AG08396 (cell line): Measurements from ENCODE around the gene ARHGAP40.

Source experiments
- DNase-seq: peaks from one replicate; pipeline ENCODE4 v3.0.0; 2012; ENCODE audit warnings: low spot score, mixed read lengths

The ARHGAP40 gene

GRCh38 chr20:38617830-38618196 is 16.2 kb downstream of the ARHGAP40 start:
- no peak for DNase-seq

DNA sequence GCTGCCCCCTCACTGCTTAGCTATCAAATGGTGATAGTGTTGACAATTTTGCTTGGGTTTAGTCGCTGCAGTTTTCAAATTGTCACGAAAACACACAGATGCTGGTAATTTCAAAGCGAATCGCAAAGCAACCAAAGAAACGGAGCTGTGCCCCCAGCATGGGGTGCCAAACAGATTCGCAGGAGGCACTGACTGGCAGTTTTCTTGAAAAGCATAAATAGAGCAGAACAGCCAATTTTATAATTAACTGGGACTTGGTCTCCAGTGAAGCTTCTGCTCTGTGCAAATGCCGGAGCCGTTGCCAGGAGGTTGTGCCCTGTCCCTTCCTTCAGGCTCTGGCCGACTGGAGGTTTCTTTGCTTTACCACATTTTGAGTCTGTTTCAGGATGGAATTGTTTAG is 18.8 kb downstream of the ARHGAP40 start:
- DNase-seq, result no peak

DNA sequence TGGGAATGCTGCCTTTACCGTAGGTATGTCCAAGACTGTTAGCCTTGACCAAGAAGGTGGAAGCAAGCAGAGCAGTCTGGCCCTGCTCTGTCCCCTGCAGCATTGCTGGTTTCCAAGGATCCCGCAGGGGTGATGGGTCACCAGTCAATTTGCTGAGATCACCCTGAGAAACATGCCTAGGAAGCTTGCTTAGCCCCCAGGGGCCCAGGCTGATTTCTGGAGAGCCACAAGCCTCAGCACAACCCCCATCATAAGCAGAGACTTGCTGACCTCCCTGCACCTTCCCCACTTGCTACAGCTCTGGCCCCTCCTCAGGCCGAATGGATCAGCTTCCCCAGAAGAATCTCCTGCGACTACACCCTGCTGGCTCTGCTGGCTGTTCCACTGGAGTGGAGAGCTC is 21.5 kb downstream of the ARHGAP40 start:
- no peak for DNase-seq

- DNase-seq, result no peak
Measured at GRCh38 chr20:38624084-38624483, 22.5 kb downstream of the ARHGAP40 start.

- DNase-seq, result no peak
Measured at GRCh38 chr20:38625896-38626295, 24.3 kb downstream of the ARHGAP40 start.

DNA sequence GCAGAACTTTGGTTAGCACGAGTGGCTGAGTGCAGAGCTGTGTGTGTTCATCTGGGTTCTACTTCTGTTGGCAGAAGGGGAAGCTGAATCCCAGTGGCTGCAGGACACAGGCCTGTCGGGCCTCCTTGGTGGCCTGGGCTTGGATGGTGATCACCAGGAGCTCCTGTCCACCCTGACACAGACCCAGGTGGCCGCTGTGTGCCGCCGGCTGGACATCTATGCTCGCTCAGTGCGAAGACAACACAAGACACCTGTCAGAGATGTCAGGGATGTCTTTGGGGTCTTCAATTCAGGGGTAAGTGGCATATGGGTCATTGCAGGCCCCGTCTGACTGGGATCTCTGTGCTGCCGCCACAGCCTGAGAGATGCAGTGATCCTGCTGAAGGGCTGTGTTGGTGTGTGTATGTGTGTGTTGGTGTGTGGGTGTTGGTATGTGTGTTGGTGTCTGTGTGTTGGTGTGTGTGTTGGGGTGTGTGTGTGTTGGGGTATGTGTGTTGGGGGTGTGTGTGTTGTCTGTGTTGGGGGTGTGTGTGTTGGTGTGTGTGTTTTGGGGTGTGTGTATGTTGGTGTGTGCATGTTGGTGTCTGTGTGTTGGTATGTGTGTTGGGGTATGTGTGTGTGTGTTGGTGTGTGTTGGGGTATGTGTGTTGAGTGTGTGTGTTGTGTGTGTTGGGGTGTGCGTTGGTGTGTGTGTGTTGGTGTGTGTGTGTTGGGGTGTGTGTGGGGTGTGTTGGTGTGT is 25.5 kb downstream of the ARHGAP40 start:
- DNase-seq, result no peak

GRCh38 chr20:38628580-38629470 is 27.2 kb downstream of the ARHGAP40 start:
- DNase-seq, result no peak

GRCh38 chr20:38629979-38630378 is 28.4 kb downstream of the ARHGAP40 start:
- DNase-seq, result no peak

DNA sequence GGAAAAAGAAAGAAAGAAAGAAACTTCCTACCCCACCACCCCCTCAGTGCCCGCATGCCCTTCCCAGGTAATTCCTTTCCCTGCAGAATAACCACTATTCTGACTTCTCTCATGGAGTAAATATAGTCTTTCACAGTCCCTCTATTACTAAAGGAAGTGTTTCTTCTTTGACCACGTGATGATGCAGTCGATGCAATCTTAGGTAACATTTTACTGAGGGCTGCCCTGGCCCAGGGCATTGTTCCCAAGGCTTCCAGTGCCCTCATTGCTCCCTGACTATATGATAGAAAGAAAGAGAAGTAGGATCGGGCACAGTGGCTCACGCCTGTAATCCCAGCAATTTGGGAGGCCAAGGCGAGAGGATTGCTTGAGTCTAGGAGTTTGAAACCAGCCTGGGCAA is 29.1 kb downstream of the ARHGAP40 start:
- DNase-seq, result no peak

- no peak for DNase-seq
Measured at GRCh38 chr20:38631155-38632022, 29.8 kb downstream of the ARHGAP40 start.

- DNase-seq, result peak; percentile 84
Measured at GRCh38 chr20:38633577-38634093, 32.0 kb downstream of the ARHGAP40 start.

- peak; percentile 23 for DNase-seq
Measured at GRCh38 chr20:38635721-38636288, 34.2 kb downstream of the ARHGAP40 start.

GRCh38 chr20:38640521-38640920 is 38.9 kb downstream of the ARHGAP40 start:
- DNase-seq, result no peak

- no peak for DNase-seq
Measured at GRCh38 chr20:38642498-38642897, 40.9 kb downstream of the ARHGAP40 start.

DNA sequence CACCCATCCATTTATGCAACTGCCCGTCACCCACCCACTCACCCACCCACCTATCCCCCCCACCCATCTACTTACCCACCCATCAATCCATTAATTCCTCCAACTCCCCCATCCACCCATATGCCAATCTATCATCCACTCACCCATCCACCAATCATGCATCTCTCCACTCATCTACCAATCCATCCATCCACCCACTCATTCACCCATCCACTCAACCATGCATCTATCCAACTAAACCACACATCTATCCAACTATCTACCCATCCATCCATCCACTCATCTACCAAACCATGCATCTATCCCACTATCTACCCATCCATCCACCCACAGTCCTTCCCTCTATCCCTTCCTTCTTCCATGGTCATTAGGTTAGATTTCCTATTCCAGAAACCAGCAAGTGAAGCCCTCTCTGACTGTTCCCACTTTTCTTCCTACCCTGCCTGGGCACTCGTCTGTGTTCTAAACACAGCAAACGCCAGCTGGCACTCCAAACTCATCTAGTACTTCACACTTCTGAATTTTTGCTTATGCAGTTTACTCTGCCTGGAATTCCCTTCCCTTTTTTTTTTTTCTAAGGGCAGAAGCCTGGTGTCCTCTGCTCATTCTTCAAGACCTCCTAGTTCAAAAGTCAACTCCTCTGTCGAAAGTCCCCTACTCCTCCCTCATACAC is 43.1 kb downstream of the ARHGAP40 start:
- no peak for DNase-seq

GRCh38 chr20:38645351-38645750 is 43.7 kb downstream of the ARHGAP40 start:
- DNase-seq, result no peak

GRCh38 chr20:38645980-38646858 is 44.6 kb downstream of the ARHGAP40 start:
- DNase-seq, result peak; percentile 89

- peak; percentile 34 for DNase-seq
Measured at GRCh38 chr20:38649275-38649891, 47.8 kb downstream of the ARHGAP40 start.

- DNase-seq, result no peak
Measured at GRCh38 chr20:38650010-38650409, 48.4 kb downstream of the ARHGAP40 start.

GRCh38 chr20:38651154-38651553 is 49.5 kb downstream of the ARHGAP40 start:
- DNase-seq, result no peak
